ENCODE measurements around the gene RFX6. TPM values are rescaled to one million over a fixed set of nuclear protein-coding genes. Genes with fewer than 3 reads are reported as not detected.

RFX6 gene
- total RNA-seq, 1 donor from 2014 or later = 28.7 TPM

GRCh38 chr6:116859264-116859663, 17.8 kb upstream of the RFX6 start:
- Mint-ChIP-seq H3K4me1 (ENCODE audit: low read depth) (no peaks in the 10 kb centered on the region), H3K27me3 (no peaks in the 10 kb centered on the region), H3K4me3 (ENCODE audit: low read depth) (no peak overlapping the region), H3K36me3 (ENCODE audit: insufficient read depth) (peaks cover 4% of the 10 kb centered on the region), H3K9me3 (ENCODE audit: low read depth) (peaks cover 23% of the 10 kb centered on the region), H3K27ac (no peak overlapping the region)
- no peak for TF ChIP-seq CTCF (IDR thresholded peaks at IDR 0.05; ENCODE audit: unreplicated experiment)
- no peak for DNase-seq (ENCODE audit: low spot score, unreplicated experiment)

- Mint-ChIP-seq H3K27ac (no peak overlapping the region), H3K9me3 (ENCODE audit: low read depth) (peaks cover 7% of the 10 kb centered on the region), H3K36me3 (ENCODE audit: insufficient read depth) (no peaks in the 10 kb centered on the region), H3K27me3 (no peaks in the 10 kb centered on the region), H3K4me1 (ENCODE audit: low read depth) (peaks cover 12% of the 10 kb centered on the region), H3K4me3 (ENCODE audit: low read depth) (no peak overlapping the region)
- no peak for TF ChIP-seq CTCF (IDR thresholded peaks at IDR 0.05; ENCODE audit: unreplicated experiment)
- DNase-seq (ENCODE audit: low spot score, unreplicated experiment) = no peak
Measured at GRCh38 chr6:116866281-116866871, 10.7 kb upstream of the RFX6 start.

- Mint-ChIP-seq H3K27me3 (peaks cover 12% of the 10 kb centered on the region), H3K36me3 (ENCODE audit: insufficient read depth) (peaks cover 2% of the 10 kb centered on the region), H3K9me3 (ENCODE audit: low read depth) (peaks cover 9% of the 10 kb centered on the region)
Measured at GRCh38 chr6:116872771-116873170, 4.3 kb upstream of the RFX6 start.

GRCh38 chr6:116876107-116876506, 935 bp upstream of the RFX6 start:
- H3K27me3 Mint-ChIP-seq = peaks cover 12% of the 10 kb centered on the region
- H3K27ac Mint-ChIP-seq = peak overlapping the region; percentile 82
- DNase-seq (ENCODE audit: low spot score, unreplicated experiment) = no peak
- H3K4me1 Mint-ChIP-seq (ENCODE audit: low read depth) = peaks cover 22% of the 10 kb centered on the region
- peaks cover 2% of the 10 kb centered on the region for H3K36me3 Mint-ChIP-seq (ENCODE audit: insufficient read depth)
- TF ChIP-seq CTCF (IDR thresholded peaks at IDR 0.05; ENCODE audit: unreplicated experiment) = no peak
- peaks cover 4% of the 10 kb centered on the region for H3K9me3 Mint-ChIP-seq (ENCODE audit: low read depth)
- H3K4me3 Mint-ChIP-seq (ENCODE audit: low read depth) = peak overlapping the region; percentile 97

More at GRCh38 chr6:116872771-116873170, 4.3 kb upstream of the RFX6 start:
- H3K4me1 Mint-ChIP-seq (ENCODE audit: low read depth) = peaks cover 9% of the 10 kb centered on the region
- H3K4me3 Mint-ChIP-seq (ENCODE audit: low read depth) = no peak overlapping the region
- TF ChIP-seq CTCF (IDR thresholded peaks at IDR 0.05; ENCODE audit: unreplicated experiment) = no peak
- no peak overlapping the region for H3K27ac Mint-ChIP-seq
- DNase-seq (ENCODE audit: low spot score, unreplicated experiment) = no peak

- Mint-ChIP-seq H3K36me3 (ENCODE audit: insufficient read depth) (peaks cover 2% of the 10 kb centered on the region), H3K4me3 (ENCODE audit: low read depth) (peak overlapping the region; percentile 86), H3K27me3 (peaks cover 12% of the 10 kb centered on the region), H3K9me3 (ENCODE audit: low read depth) (no peaks in the 10 kb centered on the region), H3K4me1 (ENCODE audit: low read depth) (peaks cover 34% of the 10 kb centered on the region), H3K27ac (peak overlapping the region; percentile 92)
- peak; percentile 37 for TF ChIP-seq CTCF (IDR thresholded peaks at IDR 0.05; ENCODE audit: unreplicated experiment)
- DNase-seq (ENCODE audit: low spot score, unreplicated experiment) = no peak
Measured at GRCh38 chr6:116877743-116878142, 701 bp downstream of the RFX6 start.

Data from progenitor cell of endocrine pancreas (in vitro differentiated cells).